HuH-7.5 (cell line): ENCODE data around the gene ZBTB20.

ENCODE experiments used
- DNase-seq: peaks from one replicate; pipeline ENCODE4 v3.0.0; 2011; ENCODE audit warnings: low spot score

Gene ZBTB20

GRCh38 chr3:114444216-114444615 is 702.9 kb downstream of the ZBTB20 start:
- DNase-seq = no peak

GRCh38 chr3:114442246-114442645 is 704.8 kb downstream of the ZBTB20 start:
- DNase-seq = no peak

- DNase-seq = no peak
Measured at GRCh38 chr3:114441386-114441785, 705.7 kb downstream of the ZBTB20 start.

DNA sequence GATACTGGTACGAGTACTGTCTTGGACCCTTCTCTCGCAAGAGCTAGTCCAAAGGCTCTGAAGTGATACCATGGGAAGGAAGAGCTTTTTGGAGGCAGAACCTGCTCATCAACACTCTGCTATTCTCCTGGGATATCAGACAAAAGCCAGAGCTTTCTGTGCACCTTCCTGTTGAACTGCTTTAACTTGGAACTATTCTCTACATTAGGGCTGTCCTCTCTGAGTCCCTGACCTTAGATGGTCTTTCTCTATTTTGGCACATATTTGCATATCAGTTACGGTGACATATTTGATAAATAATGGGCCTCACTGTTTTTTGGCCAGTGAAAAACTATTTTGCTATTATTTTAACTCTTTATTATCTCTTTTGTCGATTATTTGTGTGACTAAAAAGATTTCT is 706.4 kb downstream of the ZBTB20 start:
- DNase-seq = no peak

DNA sequence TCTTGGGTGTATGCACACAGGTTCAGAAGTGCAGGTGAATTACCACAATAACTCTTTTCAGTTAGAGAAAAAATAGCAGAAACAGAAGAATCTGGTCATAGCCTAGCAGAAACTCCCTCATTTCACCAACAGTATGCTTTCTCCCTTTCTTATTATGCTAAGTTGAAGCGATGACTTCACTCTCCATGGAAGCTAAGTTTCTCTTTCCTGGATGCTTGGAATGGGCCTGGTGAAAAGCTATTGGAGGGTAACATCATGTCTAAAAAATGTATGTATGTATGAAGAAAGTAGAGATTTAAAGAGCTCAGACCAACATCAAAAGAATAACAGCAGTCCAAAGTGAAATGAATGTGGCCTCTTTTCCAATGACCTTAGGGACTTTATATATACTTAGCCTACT is 707.8 kb downstream of the ZBTB20 start:
- DNase-seq = no peak

DNA sequence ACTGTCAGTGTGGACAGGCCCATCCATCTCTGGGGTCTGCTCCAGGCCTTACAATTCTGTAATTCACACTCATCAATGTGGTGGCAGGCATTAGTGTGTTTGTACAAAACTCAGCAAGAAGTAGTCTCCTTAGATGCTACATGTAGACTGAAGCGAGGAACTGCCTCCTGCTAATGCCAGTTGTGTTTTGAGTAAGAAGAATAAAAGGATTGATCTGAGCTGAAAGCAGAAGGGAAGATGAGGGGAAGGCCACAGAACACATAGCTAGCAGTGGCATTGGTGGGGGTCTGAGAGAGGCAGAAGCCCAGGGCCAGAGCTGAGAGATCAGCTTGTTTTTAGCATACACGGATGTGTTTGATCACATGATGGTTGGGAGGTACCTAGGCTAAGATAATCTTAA is 709.2 kb downstream of the ZBTB20 start:
- DNase-seq = no peak

- DNase-seq = no peak
Measured at GRCh38 chr3:114436182-114436581, 710.9 kb downstream of the ZBTB20 start.

- no peak for DNase-seq
Measured at GRCh38 chr3:114435386-114436115, 711.5 kb downstream of the ZBTB20 start.

GRCh38 chr3:114432310-114432709 is 714.8 kb downstream of the ZBTB20 start:
- no peak for DNase-seq

DNA sequence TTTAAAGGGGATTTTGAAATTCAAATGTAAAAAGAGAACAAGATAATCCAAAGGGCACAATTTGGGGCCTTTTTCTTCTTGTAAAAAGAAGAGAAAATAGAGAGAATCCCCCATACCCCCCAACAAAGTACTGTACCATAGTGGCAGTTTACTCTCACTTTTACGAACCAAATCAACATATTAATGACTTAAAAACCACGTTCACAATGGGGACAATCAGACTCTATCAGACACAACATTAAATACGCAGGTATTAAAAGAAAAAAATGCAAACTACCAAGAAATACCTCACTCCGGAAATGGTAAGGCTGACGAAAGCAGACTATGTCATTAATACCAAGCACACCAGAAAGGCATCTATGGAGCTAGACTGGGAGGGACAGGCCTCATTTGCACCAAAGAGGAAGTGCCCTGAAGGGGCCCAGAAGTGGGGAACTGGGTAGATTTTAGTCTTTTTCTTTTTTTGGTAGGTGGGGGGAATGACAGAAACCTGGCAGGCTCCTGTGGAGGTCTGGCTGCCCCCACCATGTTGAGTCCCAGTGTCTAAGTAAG is 719.0 kb downstream of the ZBTB20 start:
- DNase-seq = no peak

GRCh38 chr3:114427285-114428043 is 719.6 kb downstream of the ZBTB20 start:
- DNase-seq = no peak

DNA sequence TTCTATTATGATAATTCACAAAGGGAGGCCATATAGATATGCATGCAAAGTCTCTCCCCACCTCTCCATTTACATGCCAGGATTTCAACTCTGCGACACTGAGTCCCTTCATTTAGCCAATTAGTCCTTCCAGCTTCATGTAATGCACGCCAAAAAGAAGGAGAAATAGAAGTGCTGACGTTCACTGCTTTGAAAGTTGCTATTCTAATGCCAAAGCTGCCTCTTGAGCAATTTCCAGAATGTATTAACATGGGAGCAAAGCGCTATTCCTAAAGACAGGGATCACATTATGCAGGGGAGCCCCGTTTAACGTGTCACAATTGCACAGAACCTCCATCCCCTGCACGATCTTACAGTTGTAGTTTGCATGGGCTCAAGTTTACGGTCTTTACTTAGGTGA is 722.8 kb downstream of the ZBTB20 start:
- DNase-seq = no peak

GRCh38 chr3:114421204-114421603 is 725.9 kb downstream of the ZBTB20 start:
- DNase-seq = no peak

GRCh38 chr3:114420072-114420471 is 727.0 kb downstream of the ZBTB20 start:
- DNase-seq = no peak

DNA sequence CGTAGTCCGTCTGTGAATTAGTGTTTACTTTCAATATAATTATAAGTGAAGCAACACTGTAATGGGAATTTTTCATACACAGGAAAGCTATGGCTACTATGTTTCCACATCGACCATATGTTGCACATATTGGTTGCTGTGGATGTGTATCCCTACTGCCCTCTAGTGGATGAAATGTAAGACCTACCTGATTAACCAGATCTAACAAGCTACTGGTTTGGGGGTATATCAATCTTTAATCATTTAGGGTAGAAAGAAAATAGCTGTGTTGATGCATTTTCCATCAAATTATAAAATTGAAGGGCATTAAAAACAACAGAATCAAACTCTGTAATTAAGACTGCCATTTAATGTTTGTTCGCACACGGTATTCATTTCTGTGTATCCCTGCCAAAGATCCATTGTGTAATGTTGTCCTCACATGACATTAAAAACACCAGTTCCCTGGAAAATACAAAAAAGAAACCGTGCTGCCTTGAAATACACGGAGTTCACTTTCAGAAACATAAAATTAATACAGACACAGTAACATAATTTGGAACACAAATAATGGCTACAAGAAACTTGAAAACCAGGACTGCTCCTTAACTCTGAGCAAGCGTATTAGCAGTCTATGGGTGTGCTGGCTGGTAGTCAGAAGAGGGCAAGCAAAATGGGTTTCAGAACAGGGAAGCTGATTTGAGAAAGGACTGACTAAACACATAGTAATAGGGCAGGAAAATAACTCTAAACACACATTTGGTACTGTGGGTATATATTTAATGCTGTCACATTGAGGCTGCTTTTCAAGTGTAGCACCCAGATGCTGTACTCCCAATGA is 728.2 kb downstream of the ZBTB20 start:
- DNase-seq = peak; percentile 10

- DNase-seq = no peak
Measured at GRCh38 chr3:114418107-114418506, 729.0 kb downstream of the ZBTB20 start.

- DNase-seq = no peak
Measured at GRCh38 chr3:114417675-114418074, 729.4 kb downstream of the ZBTB20 start.

DNA sequence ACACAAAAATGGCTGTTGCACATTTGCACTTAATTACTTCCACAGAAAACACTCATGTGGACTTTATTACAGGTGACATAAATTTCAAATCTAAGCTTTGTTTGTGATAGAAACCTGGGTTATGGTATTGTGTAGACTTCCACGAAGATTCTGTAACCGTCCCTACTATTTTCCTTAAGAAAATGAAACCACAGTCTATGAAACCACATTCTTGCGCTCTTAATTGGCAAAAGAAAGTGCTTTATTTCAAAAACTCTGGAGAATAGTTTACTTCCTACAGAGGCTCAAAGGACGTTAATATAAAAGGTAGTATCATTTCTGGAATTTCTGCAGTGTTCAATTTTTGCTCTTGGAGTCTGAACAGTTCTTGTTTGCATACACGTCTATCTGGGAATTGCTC is 729.8 kb downstream of the ZBTB20 start:
- DNase-seq = no peak

DNA sequence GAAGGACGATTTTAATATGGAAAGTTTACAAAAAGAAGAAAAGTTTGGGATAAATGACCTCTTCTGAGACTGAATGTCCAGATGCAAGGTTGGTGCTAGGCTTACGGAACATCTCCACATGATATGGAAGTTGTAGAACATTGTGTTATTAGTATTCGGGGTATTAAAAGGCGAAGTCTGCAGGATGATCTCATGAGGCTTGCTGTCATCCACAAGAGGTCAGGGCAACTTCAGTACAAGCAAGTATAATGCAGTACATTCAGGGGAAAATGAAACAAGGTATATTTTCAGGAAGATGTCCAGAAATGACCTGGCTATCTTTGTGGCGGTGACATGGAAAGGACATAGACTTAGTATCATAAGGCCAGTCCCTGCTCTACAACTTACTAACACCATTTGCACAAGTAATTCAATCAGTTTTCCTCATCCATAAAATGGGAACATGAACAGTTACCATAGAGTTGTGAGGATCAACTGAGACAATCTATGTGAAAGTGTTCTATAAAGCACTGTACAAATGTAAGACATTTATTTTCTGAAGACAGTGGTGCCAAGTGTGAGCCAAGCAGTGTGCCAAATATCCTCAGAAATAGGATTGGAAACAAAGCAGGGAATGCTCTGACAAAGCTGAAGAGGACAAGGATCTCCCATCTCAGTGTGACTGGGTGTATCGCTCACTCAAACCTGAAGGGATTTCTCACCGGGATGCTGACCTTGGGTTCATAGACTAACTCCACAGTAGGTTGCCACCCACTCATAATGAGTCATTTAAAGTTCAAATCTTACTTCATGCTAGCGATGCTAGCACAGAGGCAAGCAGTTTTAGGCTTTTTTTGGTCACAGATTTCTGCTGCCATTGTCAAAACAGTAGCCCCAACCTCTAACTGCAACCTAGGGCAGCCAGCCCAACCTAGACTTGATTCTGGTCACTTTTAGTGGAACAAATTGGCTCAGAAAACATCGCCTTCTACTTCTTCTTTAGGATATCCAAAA is 735.0 kb downstream of the ZBTB20 start:
- DNase-seq = no peak

DNA sequence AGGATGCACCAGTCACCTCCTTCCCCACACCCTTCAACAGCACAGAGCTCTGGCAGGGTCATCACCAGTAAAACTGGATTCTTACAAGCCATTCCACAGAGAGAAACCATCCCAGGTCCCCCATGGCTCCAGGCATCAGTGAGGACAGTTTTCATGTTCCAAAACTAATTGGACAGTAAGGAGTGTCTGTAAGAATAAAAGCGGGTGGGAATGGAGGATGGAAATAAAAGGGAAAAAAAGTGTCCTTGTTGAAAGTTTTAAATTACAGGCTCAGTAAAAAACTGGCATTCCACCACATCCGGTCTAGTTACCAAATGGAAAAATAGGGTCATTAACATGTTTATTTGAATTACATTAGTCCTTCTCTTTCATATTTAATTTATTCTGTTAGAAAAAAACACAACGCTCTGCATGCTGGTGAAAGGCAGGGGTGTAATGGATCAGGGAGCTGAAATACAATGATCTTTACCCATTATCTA is 735.9 kb downstream of the ZBTB20 start:
- no peak for DNase-seq
